Natural killer cell treated with Interleukin-12 subunit alpha and Interleukin-12 subunit beta and Interleukin-15 and Interleukin-18, amount 100 ng/mL, for 72 hours (primary cell): ENCODE results near the gene NRP2. TPM values are rescaled to one million over a fixed set of nuclear protein-coding genes. Genes with fewer than 3 reads are reported as not detected.

ENCODE experiments used
- ATAC-seq, 2 donors: fragments of 150-1000 bp; cut with Tn5 transposase in 1 of 2; sonication (Bioruptor Pico), chemical (Tn5 transposase) in 1 of 2; 2 replicates each; pipeline ENCODE4 v1.10.0; 2021
- DNase-seq: peaks from one replicate; pipeline ENCODE4 v3.0.0; 2022; ENCODE audit warnings: low spot score
- H3K27ac Mint-ChIP-seq, 2 donors: 1 replicate in 1 of 2; 2 replicates in 1 of 2; pipeline ENCODE4 v1.8.0; 2022; ENCODE audit warnings: mixed read lengths in 2 of 2, mild to moderate bottlenecking in 1 of 2, moderate library complexity in 1 of 2
- H3K27me3 Mint-ChIP-seq, 2 donors: 1 replicate in 1 of 2; 2 replicates in 1 of 2; pipeline ENCODE4 v1.8.0; 2022; ENCODE audit warnings: mixed read lengths in 2 of 2
- H3K36me3 Mint-ChIP-seq: one replicate; pipeline ENCODE4 v1.8.0; 2022; ENCODE audit warnings: mixed read lengths
- H3K4me1 Mint-ChIP-seq, 2 donors: 1 replicate in 1 of 2; 2 replicates in 1 of 2; pipeline ENCODE4 v1.8.0; 2022; ENCODE audit warnings: low read depth in 2 of 2, mixed read lengths in 2 of 2, mild to moderate bottlenecking in 1 of 2
- H3K4me3 Mint-ChIP-seq: one replicate; pipeline ENCODE4 v1.8.0; 2022; ENCODE audit warnings: mixed read lengths
- H3K9me3 Mint-ChIP-seq: 2 replicates; pipeline ENCODE4 v1.8.0; 2022; ENCODE audit warnings: mixed read lengths
- total RNA-seq, 2 donors: library from RNA; stranded (reverse); gene quantifications; one replicate each; pipeline ENCODE4 v1.2.3, GENCODE V29; 2022

The NRP2 gene
- total RNA-seq, 2 donors from 2014 or later: 1.5 to 2.6 TPM

DNA sequence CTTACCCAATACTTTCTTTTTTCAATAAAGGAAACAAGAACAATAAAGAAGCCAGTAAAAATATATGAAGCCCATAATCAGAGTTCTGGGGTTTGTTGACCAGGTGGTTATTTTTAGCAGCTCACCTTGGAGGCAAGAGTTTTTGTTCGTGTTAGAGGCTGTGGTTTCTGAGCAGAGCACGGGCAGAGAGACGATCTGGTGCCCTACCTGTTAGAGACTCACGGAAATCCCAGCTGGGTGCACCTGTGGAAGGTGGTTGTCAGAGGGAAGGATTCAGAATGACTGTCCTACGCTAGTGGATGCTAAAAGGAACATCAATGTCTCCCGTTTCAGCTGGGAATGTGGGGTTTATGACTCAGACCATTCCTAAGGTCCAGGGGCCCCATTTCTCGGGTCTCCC lies 87.6 kb downstream of the NRP2 start:
- DNase-seq: no peak
- ATAC-seq: no peak
- no peaks in the 10 kb centered on the region for H3K9me3 Mint-ChIP-seq
- no peak overlapping the region for H3K4me3 Mint-ChIP-seq
- H3K27ac Mint-ChIP-seq: no peak overlapping the region
- H3K27me3 Mint-ChIP-seq: peaks cover 29 to 63% of the 10 kb centered on the region in 2 donors
- H3K36me3 Mint-ChIP-seq: no peaks in the 10 kb centered on the region
- H3K4me1 Mint-ChIP-seq: peaks cover 0 to 2% of the 10 kb centered on the region in 2 donors

DNA sequence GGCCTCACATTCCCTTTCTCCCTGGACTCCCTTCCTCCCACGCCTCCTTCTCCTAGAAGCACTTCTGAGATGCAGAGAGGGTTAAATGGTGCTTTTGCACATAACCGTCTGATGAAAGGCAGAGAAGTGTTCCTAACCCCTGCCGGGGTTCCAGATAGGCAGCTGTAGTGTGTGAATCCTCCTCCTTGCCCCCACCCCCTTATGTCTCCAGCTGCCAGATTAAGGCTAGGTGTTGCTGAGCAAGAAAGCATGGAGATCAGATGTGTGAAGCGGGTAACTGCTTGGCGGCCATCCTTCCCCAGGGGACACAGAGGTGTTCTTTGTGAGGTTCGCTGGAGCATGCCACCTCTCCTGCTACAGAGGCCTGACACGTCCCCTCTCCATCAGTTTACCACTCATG lies 88.3 kb downstream of the NRP2 start:
- DNase-seq (no peak), ATAC-seq (no peak)
- Mint-ChIP-seq H3K4me1 (peaks cover 0 to 2% of the 10 kb centered on the region in 2 donors), H3K4me3 (no peak overlapping the region), H3K27me3 (peaks cover 26 to 63% of the 10 kb centered on the region in 2 donors), H3K9me3 (no peaks in the 10 kb centered on the region), H3K36me3 (no peaks in the 10 kb centered on the region), H3K27ac (no peak overlapping the region)

GRCh38 chr2:205771031-205771430 lies 88.7 kb downstream of the NRP2 start:
- ATAC-seq (no peak), DNase-seq (no peak)
- H3K27me3 Mint-ChIP-seq: peaks cover 26 to 63% of the 10 kb centered on the region in 2 donors
- no peak overlapping the region for H3K27ac Mint-ChIP-seq
- H3K4me3 Mint-ChIP-seq: no peak overlapping the region
- no peaks in the 10 kb centered on the region for H3K9me3 Mint-ChIP-seq
- peaks cover 0 to 2% of the 10 kb centered on the region in 2 donors for H3K4me1 Mint-ChIP-seq
- no peaks in the 10 kb centered on the region for H3K36me3 Mint-ChIP-seq

GRCh38 chr2:205771666-205772065 lies 89.4 kb downstream of the NRP2 start:
- H3K4me1 Mint-ChIP-seq: peaks cover 0 to 2% of the 10 kb centered on the region in 2 donors
- ATAC-seq: no peak

GRCh38 chr2:205772983-205773382 lies 90.7 kb downstream of the NRP2 start:
- Mint-ChIP-seq H3K27me3 (peaks cover 27 to 70% of the 10 kb centered on the region in 2 donors), H3K9me3 (no peaks in the 10 kb centered on the region), H3K4me3 (no peak overlapping the region), H3K27ac (no peak overlapping the region), H3K36me3 (no peaks in the 10 kb centered on the region), H3K4me1 (no peaks in the 10 kb centered on the region)
- DNase-seq: no peak
- ATAC-seq: no peak

More at GRCh38 chr2:205771666-205772065, 89.4 kb downstream of the NRP2 start:
- Mint-ChIP-seq H3K27ac (no peak overlapping the region), H3K9me3 (no peaks in the 10 kb centered on the region), H3K4me3 (no peak overlapping the region), H3K36me3 (no peaks in the 10 kb centered on the region), H3K27me3 (peaks cover 25 to 64% of the 10 kb centered on the region in 2 donors)
- no peak for DNase-seq

DNA sequence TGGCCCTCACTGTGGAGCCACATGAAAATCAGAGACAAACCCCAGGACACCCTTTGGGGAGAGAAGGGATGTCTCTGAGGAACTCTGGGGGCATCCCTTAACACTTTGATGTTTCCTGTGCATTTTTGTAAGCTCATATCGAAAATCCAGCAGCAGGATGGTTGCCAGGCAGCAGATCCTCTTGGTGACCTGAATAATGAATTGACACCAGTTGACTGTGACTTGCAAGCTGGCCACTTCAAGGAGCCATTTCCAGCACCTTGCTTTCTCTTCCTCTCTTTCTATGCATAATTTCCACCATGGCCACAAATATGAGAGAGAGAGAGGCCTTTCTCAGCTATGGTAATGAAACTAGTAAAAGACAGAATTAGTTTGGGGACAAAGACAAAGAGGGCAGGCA lies 91.7 kb downstream of the NRP2 start:
- Mint-ChIP-seq H3K4me3 (no peak overlapping the region), H3K4me1 (no peaks in the 10 kb centered on the region), H3K27me3 (peaks cover 30 to 69% of the 10 kb centered on the region in 2 donors), H3K9me3 (no peaks in the 10 kb centered on the region), H3K36me3 (no peaks in the 10 kb centered on the region), H3K27ac (no peak overlapping the region)
- DNase-seq: no peak
- no peak for ATAC-seq

- DNase-seq (no peak), ATAC-seq (no peak)
- H3K27me3 Mint-ChIP-seq: peaks cover 26 to 63% of the 10 kb centered on the region in 2 donors
- H3K4me3 Mint-ChIP-seq: no peak overlapping the region
- H3K27ac Mint-ChIP-seq: no peak overlapping the region
- no peaks in the 10 kb centered on the region for H3K9me3 Mint-ChIP-seq
- H3K4me1 Mint-ChIP-seq: no peaks in the 10 kb centered on the region
- H3K36me3 Mint-ChIP-seq: no peaks in the 10 kb centered on the region
Observed at GRCh38 chr2:205775097-205775877, 93.0 kb downstream of the NRP2 start.

- peak in 1 of 2 donors; percentile 50 for ATAC-seq
- no peaks in the 10 kb centered on the region for H3K9me3 Mint-ChIP-seq
- no peak overlapping the region for H3K4me3 Mint-ChIP-seq
- no peaks in the 10 kb centered on the region for H3K36me3 Mint-ChIP-seq
- no peak for DNase-seq
- no peaks in the 10 kb centered on the region for H3K4me1 Mint-ChIP-seq
- no peak overlapping the region for H3K27ac Mint-ChIP-seq
- peaks cover 26 to 63% of the 10 kb centered on the region in 2 donors for H3K27me3 Mint-ChIP-seq
Observed at GRCh38 chr2:205776139-205776538, 93.8 kb downstream of the NRP2 start.

GRCh38 chr2:205776720-205777119 lies 94.4 kb downstream of the NRP2 start:
- H3K9me3 Mint-ChIP-seq: no peaks in the 10 kb centered on the region
- DNase-seq (no peak), ATAC-seq (no peak)
- H3K27me3 Mint-ChIP-seq: peaks cover 26 to 63% of the 10 kb centered on the region in 2 donors
- H3K4me3 Mint-ChIP-seq: no peak overlapping the region
- H3K4me1 Mint-ChIP-seq: no peaks in the 10 kb centered on the region
- H3K27ac Mint-ChIP-seq: no peak overlapping the region
- H3K36me3 Mint-ChIP-seq: no peaks in the 10 kb centered on the region

DNA sequence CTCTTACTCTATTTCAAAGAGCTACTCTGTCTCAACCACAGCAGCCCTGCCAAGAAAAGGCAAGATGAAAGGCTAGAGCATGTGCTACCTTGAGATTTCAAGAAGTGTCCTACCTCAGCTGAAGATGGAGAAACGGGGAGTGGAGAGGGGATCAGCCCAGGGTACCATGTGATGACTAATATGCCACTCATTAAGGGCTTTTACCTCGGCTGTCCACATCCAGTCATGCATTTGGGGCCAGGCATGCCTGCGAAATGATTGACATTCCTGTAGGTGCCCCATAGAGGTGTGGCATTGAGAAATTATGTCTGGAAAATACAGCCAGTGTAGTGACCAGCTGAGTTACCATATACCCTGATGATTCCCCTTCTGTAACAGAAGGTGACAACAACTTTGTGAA lies 96.1 kb downstream of the NRP2 start:
- no peak overlapping the region for H3K4me3 Mint-ChIP-seq
- peaks cover 21 to 50% of the 10 kb centered on the region in 2 donors for H3K27me3 Mint-ChIP-seq
- no peak for ATAC-seq
- H3K27ac Mint-ChIP-seq: no peak overlapping the region
- no peaks in the 10 kb centered on the region for H3K36me3 Mint-ChIP-seq
- no peak for DNase-seq
- H3K4me1 Mint-ChIP-seq: no peaks in the 10 kb centered on the region
- no peaks in the 10 kb centered on the region for H3K9me3 Mint-ChIP-seq

DNA sequence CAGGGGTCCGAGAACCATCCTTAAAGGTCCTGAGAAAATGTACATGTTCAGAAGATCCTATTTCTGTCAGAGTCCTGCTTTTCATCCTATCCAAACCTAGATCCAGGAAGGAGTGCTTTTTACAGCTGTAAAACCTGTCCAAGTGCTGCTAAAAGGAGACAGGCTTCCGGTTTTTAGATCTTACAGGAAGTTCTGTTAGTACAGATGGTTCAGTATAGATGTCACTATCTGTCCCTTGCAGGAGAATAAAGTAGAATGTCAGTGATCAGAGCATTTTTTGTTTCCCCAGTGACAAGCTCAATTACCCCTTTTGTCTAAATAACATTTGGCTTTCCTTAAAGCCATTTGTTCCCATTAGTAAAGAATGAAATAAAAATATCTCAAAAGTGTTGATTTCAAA lies 98.3 kb downstream of the NRP2 start:
- H3K4me1 Mint-ChIP-seq: no peaks in the 10 kb centered on the region
- H3K27me3 Mint-ChIP-seq: peaks cover 10 to 39% of the 10 kb centered on the region in 2 donors
- H3K9me3 Mint-ChIP-seq: no peaks in the 10 kb centered on the region
- no peak overlapping the region for H3K4me3 Mint-ChIP-seq
- no peaks in the 10 kb centered on the region for H3K36me3 Mint-ChIP-seq
- DNase-seq (no peak), ATAC-seq (no peak)
- H3K27ac Mint-ChIP-seq: no peak overlapping the region

GRCh38 chr2:205781244-205781931 lies 99.1 kb downstream of the NRP2 start:
- Mint-ChIP-seq H3K27ac (no peak overlapping the region), H3K36me3 (no peaks in the 10 kb centered on the region), H3K27me3 (peaks cover 12 to 41% of the 10 kb centered on the region in 2 donors), H3K4me1 (peaks cover 0 to under 1% of the 10 kb centered on the region in 2 donors), H3K9me3 (no peaks in the 10 kb centered on the region), H3K4me3 (no peak overlapping the region)
- DNase-seq (no peak), ATAC-seq (no peak)

DNA sequence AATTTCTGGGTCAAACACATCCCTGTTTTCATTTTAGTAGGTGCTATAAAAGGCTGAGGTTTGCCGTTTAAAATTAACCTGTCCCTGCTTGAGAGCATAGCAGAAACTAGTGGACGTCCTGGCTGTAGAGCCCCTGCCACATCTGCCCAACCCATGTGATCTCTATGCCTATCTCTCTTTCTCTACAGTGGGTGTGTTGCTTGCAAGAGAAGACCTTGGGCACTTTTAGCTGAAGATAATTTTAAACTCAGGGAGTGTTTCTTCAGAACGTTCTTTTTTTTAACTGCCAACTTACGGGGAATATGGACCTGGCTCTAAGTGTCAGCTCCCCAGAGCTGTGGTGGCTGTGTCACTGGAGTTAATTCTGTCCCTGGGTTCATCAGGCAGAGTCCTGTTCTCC lies 100.6 kb downstream of the NRP2 start:
- no peaks in the 10 kb centered on the region for H3K9me3 Mint-ChIP-seq
- peaks cover 0 to 3% of the 10 kb centered on the region in 2 donors for H3K4me1 Mint-ChIP-seq
- no peak overlapping the region for H3K27ac Mint-ChIP-seq
- no peak for ATAC-seq
- no peaks in the 10 kb centered on the region for H3K36me3 Mint-ChIP-seq
- peaks cover 15 to 40% of the 10 kb centered on the region in 2 donors for H3K27me3 Mint-ChIP-seq
- no peak overlapping the region for H3K4me3 Mint-ChIP-seq
- DNase-seq: no peak

DNA sequence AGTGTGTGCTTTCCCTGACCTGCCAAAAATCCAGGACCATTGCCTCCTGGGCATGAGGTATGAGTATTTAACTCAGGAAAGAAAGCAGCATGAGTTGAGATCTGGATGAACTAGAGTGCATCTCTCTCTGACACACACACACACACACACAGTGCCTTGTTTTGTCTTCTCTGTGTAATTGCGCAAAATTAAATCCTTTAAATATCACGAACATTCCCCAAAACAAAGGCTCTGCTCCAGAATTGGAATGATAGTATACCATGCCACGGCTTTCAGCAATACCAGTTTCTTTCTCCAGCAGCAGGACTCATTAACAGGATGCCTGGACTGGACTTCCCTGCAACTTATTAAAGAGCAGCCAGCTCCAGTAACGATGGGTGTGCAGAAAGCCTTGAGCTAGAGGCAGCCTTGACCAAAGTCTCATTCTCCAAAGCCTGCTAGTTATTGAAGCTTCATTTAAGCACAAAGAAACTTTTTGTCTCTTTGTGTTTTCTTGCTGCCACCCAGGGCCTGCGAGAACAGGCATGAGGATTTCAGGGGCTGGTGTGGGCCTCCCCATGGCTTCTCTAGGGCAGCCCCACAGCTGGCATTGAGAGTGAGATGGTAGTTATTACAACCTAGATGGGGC lies 101.7 kb downstream of the NRP2 start:
- Mint-ChIP-seq H3K27me3 (peaks cover 15 to 40% of the 10 kb centered on the region in 2 donors), H3K9me3 (no peaks in the 10 kb centered on the region), H3K4me3 (no peak overlapping the region), H3K27ac (no peak overlapping the region), H3K4me1 (peaks cover 0 to 3% of the 10 kb centered on the region in 2 donors), H3K36me3 (no peaks in the 10 kb centered on the region)
- ATAC-seq (no peak), DNase-seq (no peak)
